ENCODE data around the gene ATL2. TPM values are rescaled to one million over a fixed set of nuclear protein-coding genes. Genes with fewer than 3 reads are reported as not detected.

ATL2 gene
- total and polyA plus RNA-seq, 2 of the 8 experiments (the other 6 are each of a cell fraction or from before 2014, with no cell fraction given), result 38.8 to 84.6 TPM

DNA sequence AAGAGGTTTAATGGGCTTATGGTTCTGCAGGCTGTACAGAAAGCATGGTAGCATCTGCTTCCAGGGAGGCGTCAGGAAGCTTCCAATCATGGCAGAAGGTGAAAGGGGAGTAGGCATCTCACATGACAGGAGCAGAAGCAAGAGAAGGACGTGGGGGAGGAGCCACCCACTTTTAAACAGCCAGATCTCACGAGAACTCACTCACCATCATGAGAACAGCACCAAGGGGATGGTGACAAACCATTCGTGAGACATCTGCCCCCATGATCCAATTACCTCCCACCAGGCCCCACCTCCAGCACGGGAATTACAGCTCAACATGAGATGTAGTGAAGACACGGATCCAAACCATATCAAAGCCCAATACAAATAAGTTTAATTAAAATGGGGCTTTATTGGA lies 113.8 kb downstream of the ATL2 start:
- H2AK5ac ChIP-seq (ENCODE audit: low read depth, low read length), result no peak overlapping the region
- no peaks in the 10 kb centered on the region for H4K20me1 ChIP-seq (replicated peaks in 1 of 2; ENCODE audit: control insufficient read depth in 1 of 2, insufficient read depth in 2 of 2, low read length in 2 of 2)
- DNase-seq (ENCODE audit: low read depth in 1 of 2, low spot score in 2 of 2) (no peak), FAIRE-seq (no peak)
- no peak overlapping the region for H3K56ac ChIP-seq (replicated peaks; ENCODE audit: insufficient read length, low read depth, low read length)
- H2BK15ac ChIP-seq (ENCODE audit: low read length), result no peak overlapping the region
- H2BK120ac ChIP-seq (replicated peaks; ENCODE audit: low read depth, low read length), result no peak overlapping the region
- no peak overlapping the region for H3K4ac ChIP-seq (replicated peaks; ENCODE audit: insufficient read length, low read depth, low read length)
- H3K4me1 ChIP-seq (replicated peaks in 1 of 4; ENCODE audit: control insufficient read depth in 3 of 4, insufficient read depth in 4 of 4, low read length in 3 of 4), result peaks cover 0 to 4% (median 0%) of the 10 kb centered on the region in 4 experiments; a peak in 2 of 7 replicates
- no peak overlapping the region for H4K5ac ChIP-seq (ENCODE audit: insufficient read length, low read depth, low read length)
- no peak overlapping the region for H2AFZ ChIP-seq (ENCODE audit: low read length)
- no peak overlapping the region for H3K9ac ChIP-seq (replicated peaks in 1 of 4; ENCODE audit: extremely low read depth in 1 of 4, low read depth in 3 of 4, low read length in 3 of 4)
- no peaks in the 10 kb centered on the region for H3K23me2 ChIP-seq (ENCODE audit: low read depth, low read length)
- POLR2A ChIA-PET (ENCODE audit: partially characterized antibody), result interaction anchor here (0.6 kb wide), 1 partner anchor 341 kb away, joined by 5 read pairs; no protein-coding TSS in a partner anchor
- H2BK20ac ChIP-seq (ENCODE audit: low read length), result no peak overlapping the region
- no peaks in the 10 kb centered on the region for H3K79me2 ChIP-seq (ENCODE audit: control insufficient read depth in 1 of 2, insufficient read depth in 2 of 2, low read length in 2 of 2)
- H3K4me2 ChIP-seq (ENCODE audit: insufficient read depth in 1 of 2, low read depth in 2 of 2, low read length in 2 of 2), result no peak overlapping the region
- CTCF ChIA-PET (ENCODE audit: partially characterized antibody), result interaction anchor here (0.6 to 1.3 kb wide), 3 partner anchors 11 to 47 kb away, joined by 3 to 4 read pairs (median 3); no protein-coding TSS in a partner anchor
- H2BK5ac ChIP-seq (ENCODE audit: low read depth, low read length), result no peak overlapping the region
- H3K9me3 ChIP-seq (ENCODE audit: insufficient read depth in 2 of 2, low read depth in 1 of 2, low read length in 1 of 2), result no peaks in the 10 kb centered on the region
- no peak overlapping the region for H4K91ac ChIP-seq (replicated peaks; ENCODE audit: insufficient read length, low read length)
- no peak overlapping the region for H3K27ac ChIP-seq (ENCODE audit: low read depth, low read length)
- no peak overlapping the region for H2BK12ac ChIP-seq (ENCODE audit: low read depth, low read length)
- H3K27me3 ChIP-seq (replicated peaks in 1 of 4; ENCODE audit: control insufficient read depth in 3 of 4, extremely low read depth in 1 of 4, insufficient read depth in 3 of 4, low read length in 3 of 4), result no peaks in the 10 kb centered on the region
- no peak overlapping the region for H4K8ac ChIP-seq (ENCODE audit: extremely low read depth, insufficient read depth, low read length)
- H3K79me1 ChIP-seq (ENCODE audit: low read depth, low read length), result no peaks in the 10 kb centered on the region
- no peak overlapping the region for H3K18ac ChIP-seq (ENCODE audit: extremely low read depth, low read length)
- no peaks in the 10 kb centered on the region for H3K36me3 ChIP-seq (ENCODE audit: control insufficient read depth in 2 of 4, insufficient read depth in 4 of 4, low read length in 3 of 4)
- no peak overlapping the region for H3K14ac ChIP-seq (ENCODE audit: insufficient read length)
- H3K23ac ChIP-seq (ENCODE audit: insufficient read length), result no peak overlapping the region
- 82% methylated on average over 6 of the region's 6 CpGs; no CpG with 5 or more reads in 1 of the 2 experiments for WGBS, 2 experiments (ENCODE audit: extremely low coverage in 1 of 2, insufficient coverage in 1 of 2, insufficient read length in 1 of 2, insufficient replicate concordance in 2 of 2, low coverage in 1 of 2, low lambda C conversion rate in 2 of 2, missing lambda C conversion rate in 1 of 2)
- no peak overlapping the region for H3K4me3 ChIP-seq (ENCODE audit: extremely low read depth in 1 of 4, insufficient read depth in 2 of 4, low read depth in 3 of 4, low read length in 4 of 4)
- TF ChIP-seq HDAC6 (IDR thresholded peaks at IDR 0.05; ENCODE audit: low read depth, low read length) (no peak), NANOG (IDR thresholded peaks at IDR 0.05; ENCODE audit: insufficient read depth, low read depth, low read length, poor library complexity, severe bottlenecking) (no peak), KDM5A (IDR thresholded peaks at IDR 0.05; ENCODE audit: low read length) (no peak), TBP (IDR thresholded peaks at IDR 0.05; ENCODE audit: low read depth, low read length) (no peak), SIX5 (IDR thresholded peaks at IDR 0.05; ENCODE audit: low read depth, low read length) (no peak), SP4 (IDR thresholded peaks at IDR 0.05; ENCODE audit: low read length) (no peak), SUZ12 (IDR thresholded peaks at IDR 0.05; ENCODE audit: low read length) (no peak), CBX8 (IDR thresholded peaks at IDR 0.05; ENCODE audit: borderline replicate concordance, low read depth, low read length) (no peak), RFX5 (IDR thresholded peaks at IDR 0.05; ENCODE audit: borderline replicate concordance, low read depth, low read length) (no peak), TAF1 (IDR thresholded peaks at IDR 0.05; ENCODE audit: low read depth, low read length) (no peak), ZNF274 (IDR thresholded peaks at IDR 0.05; ENCODE audit: borderline replicate concordance, extremely low read depth, low read length) (no peak), SIRT6 (IDR thresholded peaks at IDR 0.05; ENCODE audit: low read length) (no peak)
- TF ChIP-seq, protein P1, sequence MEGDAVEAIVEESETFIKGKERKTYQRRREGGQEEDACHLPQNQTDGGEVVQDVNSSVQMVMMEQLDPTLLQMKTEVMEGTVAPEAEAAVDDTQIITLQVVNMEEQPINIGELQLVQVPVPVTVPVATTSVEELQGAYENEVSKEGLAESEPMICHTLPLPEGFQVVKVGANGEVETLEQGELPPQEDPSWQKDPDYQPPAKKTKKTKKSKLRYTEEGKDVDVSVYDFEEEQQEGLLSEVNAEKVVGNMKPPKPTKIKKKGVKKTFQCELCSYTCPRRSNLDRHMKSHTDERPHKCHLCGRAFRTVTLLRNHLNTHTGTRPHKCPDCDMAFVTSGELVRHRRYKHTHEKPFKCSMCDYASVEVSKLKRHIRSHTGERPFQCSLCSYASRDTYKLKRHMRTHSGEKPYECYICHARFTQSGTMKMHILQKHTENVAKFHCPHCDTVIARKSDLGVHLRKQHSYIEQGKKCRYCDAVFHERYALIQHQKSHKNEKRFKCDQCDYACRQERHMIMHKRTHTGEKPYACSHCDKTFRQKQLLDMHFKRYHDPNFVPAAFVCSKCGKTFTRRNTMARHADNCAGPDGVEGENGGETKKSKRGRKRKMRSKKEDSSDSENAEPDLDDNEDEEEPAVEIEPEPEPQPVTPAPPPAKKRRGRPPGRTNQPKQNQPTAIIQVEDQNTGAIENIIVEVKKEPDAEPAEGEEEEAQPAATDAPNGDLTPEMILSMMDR (IDR thresholded peaks at IDR 0.05; ENCODE audit: control extremely low read depth in 1 of 3, insufficient read depth in 1 of 3, low read depth in 1 of 3, low read length in 3 of 3), result no peak

Measured in H1 (cell line).